Measurements from ENCODE around the gene FGF1. TPM values are rescaled to one million over a fixed set of nuclear protein-coding genes. Genes with fewer than 3 reads are reported as not detected.

The FGF1 gene
- total RNA-seq, 4 donors from 2014 or later, result 0.75 to 5.9 (median 4.8) TPM

DNA sequence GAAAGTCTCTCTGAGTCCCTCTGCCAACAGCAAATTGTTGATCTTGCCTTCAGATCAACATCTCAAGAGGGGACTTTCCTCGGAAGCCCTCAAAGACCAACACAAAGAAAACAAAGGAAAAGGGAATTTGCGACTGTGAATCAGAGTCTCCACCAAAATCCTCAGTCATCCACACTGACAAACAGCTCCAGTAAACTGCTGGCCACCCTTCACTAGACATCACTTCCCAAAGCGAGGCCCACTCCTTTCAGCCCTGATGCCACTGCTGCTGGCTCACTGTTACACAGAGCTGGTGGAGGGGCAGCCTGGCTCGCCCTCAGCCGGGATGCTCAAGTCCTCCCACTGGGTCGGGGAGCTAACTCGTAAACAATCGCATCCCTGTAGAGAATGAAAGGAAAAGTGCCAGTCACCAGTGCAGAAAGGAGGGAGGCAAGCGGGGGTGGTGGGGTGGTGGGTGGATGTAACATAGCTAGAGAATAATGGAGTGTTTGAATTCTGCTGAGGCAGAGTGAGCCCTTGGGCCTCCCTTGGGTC, 1.3 kb downstream of the FGF1 start:
- TF ChIP-seq, protein P1, sequence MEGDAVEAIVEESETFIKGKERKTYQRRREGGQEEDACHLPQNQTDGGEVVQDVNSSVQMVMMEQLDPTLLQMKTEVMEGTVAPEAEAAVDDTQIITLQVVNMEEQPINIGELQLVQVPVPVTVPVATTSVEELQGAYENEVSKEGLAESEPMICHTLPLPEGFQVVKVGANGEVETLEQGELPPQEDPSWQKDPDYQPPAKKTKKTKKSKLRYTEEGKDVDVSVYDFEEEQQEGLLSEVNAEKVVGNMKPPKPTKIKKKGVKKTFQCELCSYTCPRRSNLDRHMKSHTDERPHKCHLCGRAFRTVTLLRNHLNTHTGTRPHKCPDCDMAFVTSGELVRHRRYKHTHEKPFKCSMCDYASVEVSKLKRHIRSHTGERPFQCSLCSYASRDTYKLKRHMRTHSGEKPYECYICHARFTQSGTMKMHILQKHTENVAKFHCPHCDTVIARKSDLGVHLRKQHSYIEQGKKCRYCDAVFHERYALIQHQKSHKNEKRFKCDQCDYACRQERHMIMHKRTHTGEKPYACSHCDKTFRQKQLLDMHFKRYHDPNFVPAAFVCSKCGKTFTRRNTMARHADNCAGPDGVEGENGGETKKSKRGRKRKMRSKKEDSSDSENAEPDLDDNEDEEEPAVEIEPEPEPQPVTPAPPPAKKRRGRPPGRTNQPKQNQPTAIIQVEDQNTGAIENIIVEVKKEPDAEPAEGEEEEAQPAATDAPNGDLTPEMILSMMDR (IDR thresholded peaks at IDR 0.05; ENCODE audit: low read depth), result no peak

DNA sequence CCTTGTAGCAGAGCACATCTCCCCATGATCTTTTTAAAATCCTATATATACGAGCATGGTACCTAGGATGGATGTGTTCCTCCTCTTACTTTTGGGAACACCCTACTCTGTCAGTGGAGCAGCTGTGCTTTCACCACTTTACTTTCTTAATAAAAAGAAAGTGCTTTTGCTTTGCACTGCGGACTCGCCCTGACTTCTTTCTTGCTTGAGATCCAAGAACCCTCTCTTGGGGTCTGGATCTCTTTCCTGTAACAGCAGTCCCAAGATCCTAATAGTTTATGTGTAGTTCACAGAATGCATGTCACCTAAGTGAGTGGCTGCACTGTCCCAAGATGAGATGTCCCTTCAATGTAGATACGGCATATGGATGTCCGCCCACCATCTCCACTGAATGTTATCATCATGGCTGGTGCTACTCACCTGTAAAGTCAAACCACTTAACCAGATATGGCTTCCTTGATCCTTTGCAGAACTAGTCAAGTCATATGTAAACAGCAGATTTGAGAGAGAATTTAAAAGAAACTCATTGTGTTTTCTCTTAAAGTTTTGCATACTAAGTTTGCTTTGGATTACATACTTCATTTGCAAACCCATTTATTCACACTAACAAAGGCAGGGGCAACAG, 1.9 kb downstream of the FGF1 start:
- TF ChIP-seq, protein P1 (IDR thresholded peaks at IDR 0.05; ENCODE audit: low read depth), result no peak

DNA sequence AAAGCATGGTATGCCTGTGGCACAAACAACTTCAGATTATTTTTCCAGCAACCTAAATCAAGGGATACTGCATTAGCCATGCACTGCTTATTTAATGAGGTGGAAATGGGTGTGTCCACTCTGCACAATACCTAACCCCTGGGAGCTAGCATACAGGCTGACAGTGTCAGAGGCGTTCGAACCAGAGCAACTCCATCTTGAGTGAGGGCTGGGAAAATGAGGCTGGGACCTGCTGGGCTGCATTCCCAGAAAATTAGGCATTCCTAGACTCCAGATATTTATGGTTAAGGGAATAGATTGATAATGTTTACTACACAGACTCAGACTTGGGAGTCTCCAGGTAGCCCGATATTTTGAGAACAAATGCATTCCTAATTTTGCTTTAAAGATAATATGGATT, 2.8 kb downstream of the FGF1 start:
- TF ChIP-seq, protein P1 (IDR thresholded peaks at IDR 0.05; ENCODE audit: low read depth), result no peak

DNA sequence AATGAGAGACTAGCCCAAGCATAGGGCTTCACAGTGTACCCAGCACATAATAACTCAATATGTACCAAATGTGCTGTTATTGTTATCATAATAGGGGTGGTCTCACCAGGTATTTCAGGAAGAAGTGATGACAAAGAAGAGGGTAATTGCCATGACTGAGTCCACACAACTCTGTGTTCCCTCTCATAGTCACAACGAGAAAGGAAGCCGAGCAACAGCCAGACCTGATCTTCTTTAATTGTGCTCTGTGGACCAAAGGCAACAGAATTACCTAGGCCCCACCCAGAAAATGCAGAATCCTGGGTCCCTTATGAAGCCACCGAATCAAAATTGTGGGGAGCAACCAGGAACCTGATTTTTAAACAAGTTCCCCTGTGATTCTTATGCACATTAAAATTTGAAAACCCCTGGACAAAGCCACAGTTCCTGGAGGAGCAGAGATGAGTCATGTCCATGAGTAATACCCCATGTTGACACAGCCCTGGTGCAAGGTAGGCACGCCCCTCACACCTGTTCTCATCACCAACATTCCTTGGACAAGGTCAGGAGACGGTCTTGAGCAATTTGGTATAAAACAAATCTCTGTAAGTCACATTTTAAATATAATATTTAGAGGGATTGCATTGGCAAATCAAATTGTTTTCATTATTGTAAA, 5.2 kb downstream of the FGF1 start:
- TF ChIP-seq, protein P1 (IDR thresholded peaks at IDR 0.05; ENCODE audit: low read depth), result no peak

DNA sequence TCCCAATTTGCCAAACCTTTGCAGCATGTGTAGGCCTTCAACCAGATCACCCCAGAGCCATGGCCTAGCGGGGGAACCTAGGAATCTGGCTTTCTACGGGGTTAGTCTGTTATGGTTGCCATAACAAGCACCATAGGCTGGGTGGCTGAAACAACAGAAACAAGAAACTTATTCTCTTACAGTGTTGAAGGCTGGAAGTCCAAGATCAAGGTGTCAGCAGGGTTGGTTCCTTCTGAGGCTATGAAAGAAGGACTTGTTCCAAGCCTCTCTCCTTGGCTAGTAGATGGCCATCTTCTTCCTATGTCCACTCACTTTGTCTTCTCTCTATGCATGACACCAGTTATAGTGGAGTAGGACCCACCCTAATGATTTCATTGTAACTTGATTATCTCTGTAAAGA, 6.1 kb downstream of the FGF1 start:
- TF ChIP-seq, protein P1 (IDR thresholded peaks at IDR 0.05; ENCODE audit: low read depth), result no peak

DNA sequence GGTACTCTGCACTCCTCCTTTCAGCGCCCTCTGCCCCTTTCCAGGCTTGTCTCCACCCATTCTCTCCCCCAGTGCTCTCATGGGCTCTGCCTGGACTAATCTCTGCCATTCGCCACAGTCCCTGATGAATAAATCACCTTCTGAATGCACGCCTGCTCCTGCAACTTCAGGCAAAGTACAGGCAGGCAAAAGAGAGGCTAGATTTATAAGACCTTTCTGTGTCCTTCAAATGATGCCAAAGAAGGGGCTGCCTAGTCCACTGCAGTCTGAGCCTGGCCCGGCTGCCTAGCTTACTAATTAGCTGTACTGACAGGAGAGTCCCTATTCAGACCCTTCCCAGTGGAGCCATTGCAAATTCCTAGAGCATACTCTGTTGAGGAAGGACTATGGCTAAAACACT, 7.4 kb downstream of the FGF1 start:
- TF ChIP-seq, protein P1 (IDR thresholded peaks at IDR 0.05; ENCODE audit: low read depth), result no peak

DNA sequence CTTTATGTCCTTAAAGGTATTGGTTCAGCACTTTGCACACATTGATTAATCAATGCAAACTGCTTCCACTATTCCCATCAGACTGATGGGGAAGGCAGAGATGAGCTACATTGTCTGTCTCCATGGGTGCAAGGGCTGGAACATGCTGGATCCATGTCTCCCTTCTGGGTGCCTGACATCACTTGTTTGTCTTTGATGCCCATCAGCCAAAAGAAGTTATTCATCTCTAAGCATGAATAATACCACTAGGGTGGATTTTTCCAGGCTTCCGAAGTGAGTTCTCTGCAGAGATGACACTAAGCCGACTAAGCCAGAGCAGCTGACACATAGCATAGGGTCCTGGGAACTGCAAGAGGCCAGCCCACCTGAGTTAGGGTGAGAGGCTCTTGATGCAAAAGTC, 8.7 kb downstream of the FGF1 start:
- TF ChIP-seq, protein P1 (IDR thresholded peaks at IDR 0.05; ENCODE audit: low read depth), result no peak

Measured in subcutaneous adipose tissue (tissue), 4 donors.